ENCODE measurements around the gene SERPINF2. TPM values are rescaled to one million over a fixed set of nuclear protein-coding genes. Genes with fewer than 3 reads are reported as not detected.

SERPINF2 gene
- total and polyA plus RNA-seq, 2 experiments from 2014 or later = 0.66 to 1.2 TPM

- TF ChIP-seq, protein P1, sequence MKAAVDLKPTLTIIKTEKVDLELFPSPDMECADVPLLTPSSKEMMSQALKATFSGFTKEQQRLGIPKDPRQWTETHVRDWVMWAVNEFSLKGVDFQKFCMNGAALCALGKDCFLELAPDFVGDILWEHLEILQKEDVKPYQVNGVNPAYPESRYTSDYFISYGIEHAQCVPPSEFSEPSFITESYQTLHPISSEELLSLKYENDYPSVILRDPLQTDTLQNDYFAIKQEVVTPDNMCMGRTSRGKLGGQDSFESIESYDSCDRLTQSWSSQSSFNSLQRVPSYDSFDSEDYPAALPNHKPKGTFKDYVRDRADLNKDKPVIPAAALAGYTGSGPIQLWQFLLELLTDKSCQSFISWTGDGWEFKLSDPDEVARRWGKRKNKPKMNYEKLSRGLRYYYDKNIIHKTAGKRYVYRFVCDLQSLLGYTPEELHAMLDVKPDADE (IDR thresholded peaks at IDR 0.05) = no peak
- no peak for TF ChIP-seq JUNB (IDR thresholded peaks at IDR 0.05; ENCODE audit: unreplicated experiment)
- TF ChIP-seq ZNF114 (CRISPR knock-in tag; IDR thresholded peaks at IDR 0.05) = no peak
- TF ChIP-seq POLR2AphosphoS5 (IDR thresholded peaks at IDR 0.05; ENCODE audit: low read depth) = no peak
- no peak for TF ChIP-seq STAT1 (IDR thresholded peaks at IDR 0.05; ENCODE audit: unreplicated experiment)
- no peak for TF ChIP-seq REST (IDR thresholded peaks at IDR 0.05; ENCODE audit: unreplicated experiment)
- no peak for TF ChIP-seq ZNF331 (CRISPR knock-in tag; IDR thresholded peaks at IDR 0.05; ENCODE audit: low read depth)
- no peak for TF ChIP-seq EZH2 (IDR thresholded peaks at IDR 0.05; ENCODE audit: low read depth, unreplicated experiment)
- TF ChIP-seq EZH2phosphoT487 (IDR thresholded peaks at IDR 0.05; ENCODE audit: unreplicated experiment) = no peak
Measured at GRCh38 chr17:1712271-1712670, 30.4 kb upstream of the SERPINF2 start (continued).

- peaks cover 35% of the 10 kb centered on the region for H3K4me1 Mint-ChIP-seq
- peaks cover 40% of the 10 kb centered on the region for H3K27me3 Mint-ChIP-seq (ENCODE audit: insufficient read depth, low read depth, poor library complexity)
- Histone ChIP-seq H3F3A (replicated peaks; ENCODE audit: low read depth) (peaks cover 1% of the 10 kb centered on the region; the same call in 1 of the 2 replicates), H3K9me2 (ENCODE audit: insufficient read depth) (no peaks in the 10 kb centered on the region), H3K4me3 (peak overlapping the region; percentile 83; the same call in 1 of the 2 replicates), H4K20me1 (replicated peaks; ENCODE audit: insufficient read depth) (no peaks in the 10 kb centered on the region), H2AFZ (no peak overlapping the region), H3K4me2 (peak overlapping the region; percentile 99), H3K27ac (ENCODE audit: low read depth) (no peak overlapping the region), H3K36me3 (ENCODE audit: insufficient read depth) (no peaks in the 10 kb centered on the region), H3K79me2 (replicated peaks; ENCODE audit: insufficient read depth) (no peaks in the 10 kb centered on the region), H3K4me1 (ENCODE audit: insufficient read depth) (peaks cover 19% of the 10 kb centered on the region), H3K27me3 (ENCODE audit: insufficient read depth) (peaks cover 7% of the 10 kb centered on the region; the same call in 1 of the 2 replicates)
- DNase-seq (ENCODE audit: low spot score) (no peak), ATAC-seq (no peak)
- H3K27ac Mint-ChIP-seq = peak overlapping the region; percentile 84; the same call in 1 of the 2 replicates
- no peaks in the 10 kb centered on the region for H3K9me3 Mint-ChIP-seq
- peaks cover 14% of the 10 kb centered on the region; the same call in 2 of the 3 replicates for H3K36me3 Mint-ChIP-seq (ENCODE audit: low read depth)
- H3K4me3 Mint-ChIP-seq = peak overlapping the region; percentile 94
- TF ChIP-seq ZNF462 (CRISPR knock-in tag; IDR thresholded peaks at IDR 0.05) (no peak), NANOG (IDR thresholded peaks at IDR 0.05; ENCODE audit: borderline replicate concordance) (no peak), CREB1 (CRISPR knock-in tag; IDR thresholded peaks at IDR 0.05; ENCODE audit: low read depth) (no peak)
- TF ChIP-seq, protein P2, sequence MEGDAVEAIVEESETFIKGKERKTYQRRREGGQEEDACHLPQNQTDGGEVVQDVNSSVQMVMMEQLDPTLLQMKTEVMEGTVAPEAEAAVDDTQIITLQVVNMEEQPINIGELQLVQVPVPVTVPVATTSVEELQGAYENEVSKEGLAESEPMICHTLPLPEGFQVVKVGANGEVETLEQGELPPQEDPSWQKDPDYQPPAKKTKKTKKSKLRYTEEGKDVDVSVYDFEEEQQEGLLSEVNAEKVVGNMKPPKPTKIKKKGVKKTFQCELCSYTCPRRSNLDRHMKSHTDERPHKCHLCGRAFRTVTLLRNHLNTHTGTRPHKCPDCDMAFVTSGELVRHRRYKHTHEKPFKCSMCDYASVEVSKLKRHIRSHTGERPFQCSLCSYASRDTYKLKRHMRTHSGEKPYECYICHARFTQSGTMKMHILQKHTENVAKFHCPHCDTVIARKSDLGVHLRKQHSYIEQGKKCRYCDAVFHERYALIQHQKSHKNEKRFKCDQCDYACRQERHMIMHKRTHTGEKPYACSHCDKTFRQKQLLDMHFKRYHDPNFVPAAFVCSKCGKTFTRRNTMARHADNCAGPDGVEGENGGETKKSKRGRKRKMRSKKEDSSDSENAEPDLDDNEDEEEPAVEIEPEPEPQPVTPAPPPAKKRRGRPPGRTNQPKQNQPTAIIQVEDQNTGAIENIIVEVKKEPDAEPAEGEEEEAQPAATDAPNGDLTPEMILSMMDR (conservative IDR thresholded peaks at IDR 0.05; ENCODE audit: low read depth in 2 of 2) = no peak
Measured at GRCh38 chr17:1713160-1713877, 29.4 kb upstream of the SERPINF2 start.

All from GM23338 (cell line).